Esophagus muscularis mucosa (tissue), 4 donors: ENCODE data around the gene HECA.

Experiments used
- EP300 ChIP-seq: sonication (generic); formaldehyde crosslinking; IDR thresholded peaks from one replicate; pipeline ENCODE4 v1.6.1; 2017; ENCODE audit warnings: antibody characterized with exemption
- POLR2A ChIP-seq: fragments of 450-650 bp; IDR thresholded peaks from one replicate; pipeline ENCODE4 v1.6.1; 2017; ENCODE audit warnings: antibody characterized with exemption, moderate library complexity, mild to moderate bottlenecking, low read depth
- POLR2AphosphoS5 ChIP-seq, 2 donors: sonication (generic); formaldehyde crosslinking; IDR thresholded peaks; one replicate each; pipeline ENCODE4 v1.6.1; 2017; ENCODE audit warnings: antibody characterized with exemption in 2 of 2
- TF ChIP-seq, protein P1 (sequence below), 3 experiments: fragments of 200-600 bp in 2 of 3; fragments of 450-650 bp in 1 of 3; sonication (generic) in 2 of 3; IDR thresholded peaks; one replicate each; pipeline ENCODE4 v1.5.1; 2017 to 2019; ENCODE audit warnings: antibody characterized with exemption in 3 of 3, mild to moderate bottlenecking in 2 of 3, moderate library complexity in 1 of 3

DNA sequence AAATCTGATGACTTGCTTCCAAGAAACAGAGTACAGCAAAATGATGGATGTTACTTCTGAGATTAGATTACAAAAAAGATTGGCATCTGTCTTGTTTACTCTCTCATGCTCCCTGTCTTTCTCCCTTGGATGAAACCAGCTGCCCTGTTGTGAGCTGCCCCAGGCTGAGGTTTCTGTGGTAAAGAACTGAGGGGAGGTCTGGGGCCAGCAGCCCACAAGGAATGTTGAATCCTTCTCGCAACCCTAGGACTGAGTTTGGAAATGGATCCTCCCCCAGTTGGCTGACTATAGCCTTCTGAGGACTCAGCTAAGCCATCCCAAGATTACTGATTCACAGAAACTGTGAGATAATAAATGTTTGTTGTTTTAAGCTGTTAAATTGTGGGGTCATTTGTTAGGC, 5.6 kb upstream of the HECA start:
- TF ChIP-seq POLR2AphosphoS5 (IDR thresholded peaks at IDR 0.05) (no peak), POLR2A (no peak), EP300 (no peak)
- TF ChIP-seq, protein P1, sequence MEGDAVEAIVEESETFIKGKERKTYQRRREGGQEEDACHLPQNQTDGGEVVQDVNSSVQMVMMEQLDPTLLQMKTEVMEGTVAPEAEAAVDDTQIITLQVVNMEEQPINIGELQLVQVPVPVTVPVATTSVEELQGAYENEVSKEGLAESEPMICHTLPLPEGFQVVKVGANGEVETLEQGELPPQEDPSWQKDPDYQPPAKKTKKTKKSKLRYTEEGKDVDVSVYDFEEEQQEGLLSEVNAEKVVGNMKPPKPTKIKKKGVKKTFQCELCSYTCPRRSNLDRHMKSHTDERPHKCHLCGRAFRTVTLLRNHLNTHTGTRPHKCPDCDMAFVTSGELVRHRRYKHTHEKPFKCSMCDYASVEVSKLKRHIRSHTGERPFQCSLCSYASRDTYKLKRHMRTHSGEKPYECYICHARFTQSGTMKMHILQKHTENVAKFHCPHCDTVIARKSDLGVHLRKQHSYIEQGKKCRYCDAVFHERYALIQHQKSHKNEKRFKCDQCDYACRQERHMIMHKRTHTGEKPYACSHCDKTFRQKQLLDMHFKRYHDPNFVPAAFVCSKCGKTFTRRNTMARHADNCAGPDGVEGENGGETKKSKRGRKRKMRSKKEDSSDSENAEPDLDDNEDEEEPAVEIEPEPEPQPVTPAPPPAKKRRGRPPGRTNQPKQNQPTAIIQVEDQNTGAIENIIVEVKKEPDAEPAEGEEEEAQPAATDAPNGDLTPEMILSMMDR (IDR thresholded peaks at IDR 0.05) = no peak
